ENCODE results near the gene WWOX. TPM values are rescaled to one million over a fixed set of nuclear protein-coding genes. Genes with fewer than 3 reads are reported as not detected.

Gene WWOX
- total RNA-seq, 4 donors from 2014 or later: 21.4 to 55.6 (median 33.2) TPM

- ATAC-seq (ENCODE audit: low FRiP score) (no peak), DNase-seq (ENCODE audit: low spot score) (no peak)
- TF ChIP-seq, protein P1, sequence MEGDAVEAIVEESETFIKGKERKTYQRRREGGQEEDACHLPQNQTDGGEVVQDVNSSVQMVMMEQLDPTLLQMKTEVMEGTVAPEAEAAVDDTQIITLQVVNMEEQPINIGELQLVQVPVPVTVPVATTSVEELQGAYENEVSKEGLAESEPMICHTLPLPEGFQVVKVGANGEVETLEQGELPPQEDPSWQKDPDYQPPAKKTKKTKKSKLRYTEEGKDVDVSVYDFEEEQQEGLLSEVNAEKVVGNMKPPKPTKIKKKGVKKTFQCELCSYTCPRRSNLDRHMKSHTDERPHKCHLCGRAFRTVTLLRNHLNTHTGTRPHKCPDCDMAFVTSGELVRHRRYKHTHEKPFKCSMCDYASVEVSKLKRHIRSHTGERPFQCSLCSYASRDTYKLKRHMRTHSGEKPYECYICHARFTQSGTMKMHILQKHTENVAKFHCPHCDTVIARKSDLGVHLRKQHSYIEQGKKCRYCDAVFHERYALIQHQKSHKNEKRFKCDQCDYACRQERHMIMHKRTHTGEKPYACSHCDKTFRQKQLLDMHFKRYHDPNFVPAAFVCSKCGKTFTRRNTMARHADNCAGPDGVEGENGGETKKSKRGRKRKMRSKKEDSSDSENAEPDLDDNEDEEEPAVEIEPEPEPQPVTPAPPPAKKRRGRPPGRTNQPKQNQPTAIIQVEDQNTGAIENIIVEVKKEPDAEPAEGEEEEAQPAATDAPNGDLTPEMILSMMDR (IDR thresholded peaks at IDR 0.05): no peak
Measured at GRCh38 chr16:78673884-78674283, 574.4 kb downstream of the WWOX start.

GRCh38 chr16:78675312-78675711 is 575.9 kb downstream of the WWOX start:
- TF ChIP-seq, protein P1 (IDR thresholded peaks at IDR 0.05): no peak
- no peak for ATAC-seq (ENCODE audit: low FRiP score)
- DNase-seq (ENCODE audit: low spot score): no peak

- TF ChIP-seq, protein P1 (IDR thresholded peaks at IDR 0.05): no peak
- ATAC-seq (ENCODE audit: low FRiP score): no peak
- no peak for DNase-seq (ENCODE audit: low spot score)
Measured at GRCh38 chr16:78675951-78676792, 576.7 kb downstream of the WWOX start.

DNA sequence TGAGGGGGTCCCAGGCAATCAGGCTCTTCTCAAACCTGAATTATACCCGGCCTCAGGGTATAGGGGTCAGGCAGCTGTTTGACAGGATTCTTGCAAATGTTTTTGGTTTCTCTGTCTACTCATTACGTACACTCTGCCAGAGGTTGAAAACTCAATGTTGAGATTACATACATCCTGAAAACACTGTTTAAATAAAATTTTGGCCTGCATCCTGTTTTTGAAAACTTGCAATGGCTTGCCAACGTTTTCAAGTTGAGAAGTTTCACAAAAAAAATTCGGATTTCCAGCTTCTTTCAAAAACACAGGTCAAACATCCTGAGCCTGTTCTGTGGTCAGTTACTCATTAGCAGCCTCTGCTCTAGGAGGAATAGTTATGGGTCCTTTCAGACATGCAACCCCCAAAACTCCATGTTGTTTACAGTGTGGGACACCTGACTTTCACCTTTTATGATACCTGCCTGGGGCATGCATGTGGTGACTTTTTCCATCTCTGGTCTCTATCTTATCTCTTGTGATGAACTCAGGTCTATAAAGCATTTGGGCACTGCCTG is 577.8 kb downstream of the WWOX start:
- no peak for DNase-seq (ENCODE audit: low spot score)
- TF ChIP-seq, protein P1 (IDR thresholded peaks at IDR 0.05): no peak
- no peak for ATAC-seq (ENCODE audit: low FRiP score)

- TF ChIP-seq, protein P1 (IDR thresholded peaks at IDR 0.05): no peak
- ATAC-seq (ENCODE audit: low FRiP score): no peak
- DNase-seq (ENCODE audit: low spot score): no peak
Measured at GRCh38 chr16:78679546-78679945, 580.1 kb downstream of the WWOX start.

- DNase-seq (ENCODE audit: low spot score) (no peak), ATAC-seq (ENCODE audit: low FRiP score) (no peak)
- TF ChIP-seq, protein P1 (IDR thresholded peaks at IDR 0.05): no peak
Measured at GRCh38 chr16:78681743-78682142, 582.3 kb downstream of the WWOX start.
